BLaER1 treated with 17β-estradiol and CSF1 and Interleukin-3, amounts not matched to agents 10 nM and 100 nM (cell line): Measurements from ENCODE around the gene MUS81.

Source experiments
- H3K27ac ChIP-seq, 11 experiments: shearing (Covaris generic); formaldehyde crosslinking; 2 replicates each; pipeline ENCODE4 v1.8.1; 2022
- H3K27me3 ChIP-seq, 11 experiments: shearing (Covaris generic); formaldehyde crosslinking; 2 replicates each; pipeline ENCODE4 v1.8.1; 2022
- H3K36me3 ChIP-seq, 11 experiments: shearing (Covaris generic); formaldehyde crosslinking; 2 replicates each; pipeline ENCODE4 v1.8.1; 2022
- H3K4me1 ChIP-seq, 10 experiments: shearing (Covaris generic); formaldehyde crosslinking; 2 replicates each; pipeline ENCODE4 v1.8.1; 2022
- H3K4me2 ChIP-seq, 11 experiments: shearing (Covaris generic); formaldehyde crosslinking; 2 replicates each; pipeline ENCODE4 v1.8.1; 2022
- H3K4me3 ChIP-seq, 10 experiments: shearing (Covaris generic); formaldehyde crosslinking; 2 replicates each; pipeline ENCODE4 v1.8.1; 2022
- H3K9ac ChIP-seq, 11 experiments: shearing (Covaris generic); formaldehyde crosslinking; 2 replicates each; pipeline ENCODE4 v1.8.1; 2022
- H3K9me3 ChIP-seq, 11 experiments: shearing (Covaris generic); formaldehyde crosslinking; replicated peaks in 1 of 11; 2 replicates each; pipeline ENCODE4 v1.8.1; 2022
- H4K20me1 ChIP-seq, 11 experiments: shearing (Covaris generic); formaldehyde crosslinking; 2 replicates each; pipeline ENCODE4 v1.8.1; 2022
- Cebpa-rat ChIP-seq, 11 experiments: shearing (Covaris generic); IDR thresholded peaks; 2 replicates each; pipeline ENCODE4 v1.8.1; 2022

MUS81 gene

GRCh38 chr11:65850217-65851082 lies 9.8 kb upstream of the MUS81 start:
- Histone ChIP-seq H3K9ac (no peak overlapping the region; a peak in 1 of 22 replicates), H3K27me3 (no peaks in the 10 kb centered on the region), H3K36me3 (peaks cover 45 to 51% (median 46%) of the 10 kb centered on the region in 11 experiments), H4K20me1 (peaks cover 50 to 77% (median 65%) of the 10 kb centered on the region in 11 experiments), H3K27ac (peak overlapping the region in 1 of 11 experiments; percentile 3; a peak in 1 of 22 replicates), H3K9me3 (peaks cover 0 to 16% (median 0%) of the 10 kb centered on the region in 11 experiments; a peak in 9 of 22 replicates), H3K4me1 (peaks cover 6 to 26% (median 11%) of the 10 kb centered on the region in 10 experiments), H3K4me2 (no peak overlapping the region), H3K4me3 (no peak overlapping the region)
- TF ChIP-seq Cebpa-rat (IDR thresholded peaks at IDR 0.05) = no peak

GRCh38 chr11:65851083-65851579 lies 9.1 kb upstream of the MUS81 start:
- Histone ChIP-seq H3K4me3 (no peak overlapping the region), H3K27me3 (no peaks in the 10 kb centered on the region), H3K9me3 (peaks cover 0 to 16% (median 0%) of the 10 kb centered on the region in 11 experiments; a peak in 9 of 22 replicates), H3K9ac (no peak overlapping the region), H3K36me3 (peaks cover 52 to 58% (median 53%) of the 10 kb centered on the region in 11 experiments), H3K4me2 (no peak overlapping the region), H3K27ac (peak overlapping the region in 1 of 11 experiments; percentile 3; a peak in 1 of 22 replicates), H3K4me1 (peaks cover 13 to 33% (median 18%) of the 10 kb centered on the region in 10 experiments), H4K20me1 (peaks cover 57 to 84% (median 72%) of the 10 kb centered on the region in 11 experiments)
- no peak for TF ChIP-seq Cebpa-rat (IDR thresholded peaks at IDR 0.05)

- H3K27ac ChIP-seq = no peak overlapping the region
- TF ChIP-seq Cebpa-rat (IDR thresholded peaks at IDR 0.05) = no peak
- H3K9ac ChIP-seq = no peak overlapping the region
- no peak overlapping the region for H3K4me2 ChIP-seq
- no peak overlapping the region for H3K4me3 ChIP-seq
- H4K20me1 ChIP-seq = peaks cover 65 to 92% (median 80%) of the 10 kb centered on the region in 11 experiments
- peaks cover 58 to 65% (median 60%) of the 10 kb centered on the region in 11 experiments for H3K36me3 ChIP-seq
- H3K4me1 ChIP-seq = peaks cover 18 to 35% (median 24%) of the 10 kb centered on the region in 10 experiments
- no peaks in the 10 kb centered on the region for H3K27me3 ChIP-seq
- H3K9me3 ChIP-seq = peaks cover 0 to 16% (median 0%) of the 10 kb centered on the region in 11 experiments; a peak in 9 of 22 replicates
Observed at GRCh38 chr11:65851811-65852507, 8.3 kb upstream of the MUS81 start.

GRCh38 chr11:65852508-65853245 lies 7.6 kb upstream of the MUS81 start:
- H4K20me1 ChIP-seq = peaks cover 71 to 99% (median 88%) of the 10 kb centered on the region in 11 experiments
- peaks cover 18 to 35% (median 24%) of the 10 kb centered on the region in 10 experiments for H3K4me1 ChIP-seq
- no peak overlapping the region; a peak in 1 of 22 replicates for H3K9ac ChIP-seq
- H3K27me3 ChIP-seq = no peaks in the 10 kb centered on the region
- peaks cover 58 to 65% (median 60%) of the 10 kb centered on the region in 11 experiments for H3K36me3 ChIP-seq
- no peak overlapping the region for H3K27ac ChIP-seq
- H3K9me3 ChIP-seq = peaks cover 0 to 16% (median 0%) of the 10 kb centered on the region in 11 experiments; a peak in 9 of 22 replicates
- H3K4me3 ChIP-seq = no peak overlapping the region
- TF ChIP-seq Cebpa-rat (IDR thresholded peaks at IDR 0.05) = no peak
- no peak overlapping the region; a peak in 1 of 22 replicates for H3K4me2 ChIP-seq

GRCh38 chr11:65853246-65853979 lies 6.8 kb upstream of the MUS81 start:
- peak overlapping the region in 4 of 11 experiments; percentile 92 to 99 (median 96); a peak in 3 of 22 replicates for H3K9ac ChIP-seq
- H3K36me3 ChIP-seq = peaks cover 58 to 65% (median 60%) of the 10 kb centered on the region in 11 experiments
- H3K9me3 ChIP-seq = peaks cover 0 to 16% (median 0%) of the 10 kb centered on the region in 11 experiments; a peak in 9 of 22 replicates
- peaks cover 18 to 35% (median 24%) of the 10 kb centered on the region in 10 experiments for H3K4me1 ChIP-seq
- no peak overlapping the region for H3K27ac ChIP-seq
- no peaks in the 10 kb centered on the region for H3K27me3 ChIP-seq
- peaks cover 74 to 96% (median 90%) of the 10 kb centered on the region in 11 experiments for H4K20me1 ChIP-seq
- no peak for TF ChIP-seq Cebpa-rat (IDR thresholded peaks at IDR 0.05)
- no peak overlapping the region for H3K4me3 ChIP-seq
- H3K4me2 ChIP-seq = peak overlapping the region in 2 of 11 experiments; percentile 90; a peak in 4 of 22 replicates

- no peaks in the 10 kb centered on the region for H3K27me3 ChIP-seq
- H4K20me1 ChIP-seq = peaks cover 74 to 88% (median 85%) of the 10 kb centered on the region in 11 experiments
- H3K9ac ChIP-seq = peak overlapping the region in 7 of 11 experiments; percentile 12 to 99 (median 94); a peak in 7 of 22 replicates
- H3K4me1 ChIP-seq = peaks cover 25 to 35% (median 30%) of the 10 kb centered on the region in 10 experiments
- peaks cover 0 to 16% (median 0%) of the 10 kb centered on the region in 11 experiments; a peak in 9 of 22 replicates for H3K9me3 ChIP-seq
- peaks cover 58 to 65% (median 60%) of the 10 kb centered on the region in 11 experiments for H3K36me3 ChIP-seq
- H3K4me3 ChIP-seq = no peak overlapping the region; a peak in 1 of 20 replicates
- TF ChIP-seq Cebpa-rat (IDR thresholded peaks at IDR 0.05) = no peak
- peak overlapping the region in 3 of 11 experiments; percentile 89 to 90 (median 90); a peak in 7 of 22 replicates for H3K4me2 ChIP-seq
- H3K27ac ChIP-seq = no peak overlapping the region
Observed at GRCh38 chr11:65854161-65854592, 6.1 kb upstream of the MUS81 start.
